GM19455 (cell line): ENCODE results near the gene CXorf49.
"Not testable (repeated sequence)": the region's sequence is repeated elsewhere in the genome, so short reads cannot be mapped to it uniquely, and the experiment has no call there.

Source experiments
- ATAC-seq: cut with Tn5 transposase; IDR thresholded peaks from one replicate; pipeline ENCODE4 v1.9.1; 2021; ENCODE audit not compliant: unreplicated experiment

CXorf49 gene

DNA sequence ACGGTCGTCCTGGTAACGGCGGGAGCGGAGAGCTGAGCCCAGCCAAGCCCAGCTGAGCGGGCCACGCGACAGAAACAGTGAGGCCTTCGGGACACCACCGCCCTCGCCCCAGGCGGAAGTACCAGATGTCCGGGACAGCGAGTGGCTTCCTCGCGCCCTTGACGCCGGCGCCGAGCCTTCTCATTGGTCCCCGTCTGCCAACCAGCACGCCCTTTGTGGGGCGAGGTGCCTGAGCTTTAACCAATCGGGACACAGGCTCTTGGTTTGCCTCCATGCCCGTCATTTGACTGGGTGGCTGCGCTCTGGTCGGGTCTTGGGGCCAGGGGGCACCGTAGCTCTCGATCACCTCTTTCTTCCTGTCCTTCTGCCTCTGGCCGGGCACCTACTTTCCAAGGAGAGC lies at the start of gene CXorf49:
Gene CXorf49 (minus strand): TSS at position 101 of the 400 bp plus-strand sequence. CDS start 134 bp downstream, outside the sequence.
- not testable (repeated sequence) for ATAC-seq

DNA sequence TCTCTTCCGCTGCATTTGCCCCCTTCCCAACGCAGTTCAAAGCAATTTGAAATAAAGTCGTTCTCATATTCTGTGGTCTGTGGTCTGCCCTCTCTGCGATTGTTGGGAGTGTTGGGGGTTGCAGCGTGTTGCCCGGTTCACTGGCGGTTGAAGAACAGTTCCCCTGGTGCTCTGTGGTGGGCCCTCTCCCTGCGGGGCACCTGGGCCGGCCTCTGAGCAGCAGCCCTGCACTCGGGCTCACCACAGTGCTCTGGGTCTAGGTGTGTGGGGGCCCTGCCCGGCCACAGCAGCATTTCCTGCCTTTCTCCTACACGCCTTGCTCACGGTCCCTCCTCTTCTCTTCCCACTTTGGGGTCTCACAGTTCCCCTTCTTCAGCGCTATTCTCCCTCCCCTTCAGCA lies 49.0 kb upstream of the CXorf49 start:
- ATAC-seq, result not testable (repeated sequence)

DNA sequence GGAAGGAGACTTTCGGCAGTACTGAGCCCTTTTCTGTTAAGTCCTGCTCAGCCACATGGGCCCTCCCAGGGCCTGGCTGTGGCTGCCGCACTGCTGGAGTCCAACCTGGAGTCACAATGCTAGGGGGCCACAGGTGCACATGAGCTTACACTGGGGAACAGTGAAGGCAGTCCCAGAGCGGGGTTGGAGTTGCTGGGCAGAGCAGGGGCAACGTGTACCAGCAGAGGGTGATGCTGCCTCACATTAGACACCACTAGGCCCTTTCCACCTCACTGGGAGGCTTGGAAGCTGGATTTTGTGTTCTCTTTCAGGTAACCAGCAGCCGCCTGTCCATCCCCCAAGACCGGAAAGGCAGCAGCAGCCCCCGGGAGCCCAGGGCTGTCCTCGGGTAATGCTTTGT lies 47.5 kb upstream of the CXorf49 start:
- ATAC-seq, result not testable (repeated sequence)

GRCh38 chrX:71764832-71765231 lies 46.7 kb upstream of the CXorf49 start:
- ATAC-seq, result not testable (repeated sequence)

DNA sequence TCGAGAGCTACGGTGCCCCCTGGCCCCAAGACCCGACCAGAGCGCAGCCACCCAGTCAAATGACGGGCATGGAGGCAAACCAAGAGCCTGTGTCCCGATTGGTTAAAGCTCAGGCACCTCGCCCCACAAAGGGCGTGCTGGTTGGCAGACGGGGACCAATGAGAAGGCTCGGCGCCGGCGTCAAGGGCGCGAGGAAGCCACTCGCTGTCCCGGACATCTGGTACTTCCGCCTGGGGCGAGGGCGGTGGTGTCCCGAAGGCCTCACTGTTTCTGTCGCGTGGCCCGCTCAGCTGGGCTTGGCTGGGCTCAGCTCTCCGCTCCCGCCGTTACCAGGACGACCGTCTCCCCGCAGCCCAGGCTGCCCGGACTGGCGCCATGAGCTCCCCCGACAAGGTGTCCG lies 45.0 kb upstream of the CXorf49 start, which contains the start of gene CXorf49B:
Gene CXorf49B (plus strand): TSS at position 301 of the 400 bp plus-strand sequence. CDS start 75 bp downstream, at position 376.
- not testable (repeated sequence) for ATAC-seq

GRCh38 chrX:71760688-71761281 lies 42.7 kb upstream of the CXorf49 start:
- ATAC-seq, result not testable (repeated sequence)

GRCh38 chrX:71720289-71720886 lies 2.3 kb upstream of the CXorf49 start:
- ATAC-seq, result not testable (repeated sequence)

GRCh38 chrX:71719195-71719594 lies 1.1 kb upstream of the CXorf49 start:
- ATAC-seq, result not testable (repeated sequence)

GRCh38 chrX:71716323-71716722 lies 1.8 kb downstream of the CXorf49 start:
- not testable (repeated sequence) for ATAC-seq

DNA sequence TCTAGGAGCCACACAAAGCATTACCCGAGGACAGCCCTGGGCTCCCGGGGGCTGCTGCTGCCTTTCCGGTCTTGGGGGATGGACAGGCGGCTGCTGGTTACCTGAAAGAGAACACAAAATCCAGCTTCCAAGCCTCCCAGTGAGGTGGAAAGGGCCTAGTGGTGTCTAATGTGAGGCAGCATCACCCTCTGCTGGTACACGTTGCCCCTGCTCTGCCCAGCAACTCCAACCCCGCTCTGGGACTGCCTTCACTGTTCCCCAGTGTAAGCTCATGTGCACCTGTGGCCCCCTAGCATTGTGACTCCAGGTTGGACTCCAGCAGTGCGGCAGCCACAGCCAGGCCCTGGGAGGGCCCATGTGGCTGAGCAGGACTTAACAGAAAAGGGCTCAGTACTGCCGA lies 2.5 kb downstream of the CXorf49 start:
- not testable (repeated sequence) for ATAC-seq

DNA sequence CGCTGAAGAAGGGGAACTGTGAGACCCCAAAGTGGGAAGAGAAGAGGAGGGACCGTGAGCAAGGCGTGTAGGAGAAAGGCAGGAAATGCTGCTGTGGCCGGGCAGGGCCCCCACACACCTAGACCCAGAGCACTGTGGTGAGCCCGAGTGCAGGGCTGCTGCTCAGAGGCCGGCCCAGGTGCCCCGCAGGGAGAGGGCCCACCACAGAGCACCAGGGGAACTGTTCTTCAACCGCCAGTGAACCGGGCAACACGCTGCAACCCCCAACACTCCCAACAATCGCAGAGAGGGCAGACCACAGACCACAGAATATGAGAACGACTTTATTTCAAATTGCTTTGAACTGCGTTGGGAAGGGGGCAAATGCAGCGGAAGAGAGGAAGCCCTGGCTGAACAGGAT lies 4.0 kb downstream of the CXorf49 start:
- ATAC-seq, result not testable (repeated sequence)

- ATAC-seq, result not testable (repeated sequence)
These were observed 15.2 kb downstream of the CXorf49 start for GRCh38 chrX:71702853-71703252.

GRCh38 chrX:71699023-71699344 lies 19.1 kb downstream of the CXorf49 start:
- not testable (repeated sequence) for ATAC-seq

DNA sequence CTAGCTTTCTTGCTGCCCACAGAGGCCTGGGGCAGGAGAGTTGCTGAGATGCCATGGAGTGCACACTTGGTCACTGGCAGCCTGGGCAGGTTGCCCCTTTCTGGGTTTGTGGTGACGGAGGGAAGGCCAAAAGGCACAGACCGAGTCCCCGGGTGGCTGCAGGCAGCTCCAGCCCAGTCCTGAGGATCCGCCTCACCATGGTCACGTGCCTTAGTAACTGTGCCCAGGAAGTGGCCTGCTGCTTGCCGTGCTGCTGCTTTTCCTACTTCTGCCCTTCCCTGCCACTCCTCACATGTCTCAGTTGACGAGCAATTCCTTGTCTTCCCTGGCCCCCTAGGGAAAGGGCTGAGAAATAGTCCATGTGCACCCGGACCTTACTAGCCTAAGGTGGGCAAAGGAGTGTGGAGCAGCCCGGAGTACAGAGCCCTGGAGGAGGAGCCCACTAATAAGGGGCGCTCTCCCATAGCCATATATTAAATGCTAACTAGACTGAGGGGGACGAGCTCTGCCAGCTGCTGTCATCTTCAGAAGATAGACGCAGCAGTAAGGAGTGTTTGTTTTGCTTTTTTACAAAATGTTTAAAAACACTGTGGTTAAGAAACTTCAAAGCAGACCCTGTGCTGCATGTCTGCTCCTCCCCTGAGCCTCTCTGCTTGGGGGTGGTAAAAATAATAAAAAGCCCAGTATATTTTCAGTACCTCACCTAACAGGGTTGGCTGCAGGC lies 19.6 kb downstream of the CXorf49 start:
- not testable (repeated sequence) for ATAC-seq

- peak; percentile 43 for ATAC-seq
These were observed 20.4 kb downstream of the CXorf49 start for GRCh38 chrX:71697466-71698298.

DNA sequence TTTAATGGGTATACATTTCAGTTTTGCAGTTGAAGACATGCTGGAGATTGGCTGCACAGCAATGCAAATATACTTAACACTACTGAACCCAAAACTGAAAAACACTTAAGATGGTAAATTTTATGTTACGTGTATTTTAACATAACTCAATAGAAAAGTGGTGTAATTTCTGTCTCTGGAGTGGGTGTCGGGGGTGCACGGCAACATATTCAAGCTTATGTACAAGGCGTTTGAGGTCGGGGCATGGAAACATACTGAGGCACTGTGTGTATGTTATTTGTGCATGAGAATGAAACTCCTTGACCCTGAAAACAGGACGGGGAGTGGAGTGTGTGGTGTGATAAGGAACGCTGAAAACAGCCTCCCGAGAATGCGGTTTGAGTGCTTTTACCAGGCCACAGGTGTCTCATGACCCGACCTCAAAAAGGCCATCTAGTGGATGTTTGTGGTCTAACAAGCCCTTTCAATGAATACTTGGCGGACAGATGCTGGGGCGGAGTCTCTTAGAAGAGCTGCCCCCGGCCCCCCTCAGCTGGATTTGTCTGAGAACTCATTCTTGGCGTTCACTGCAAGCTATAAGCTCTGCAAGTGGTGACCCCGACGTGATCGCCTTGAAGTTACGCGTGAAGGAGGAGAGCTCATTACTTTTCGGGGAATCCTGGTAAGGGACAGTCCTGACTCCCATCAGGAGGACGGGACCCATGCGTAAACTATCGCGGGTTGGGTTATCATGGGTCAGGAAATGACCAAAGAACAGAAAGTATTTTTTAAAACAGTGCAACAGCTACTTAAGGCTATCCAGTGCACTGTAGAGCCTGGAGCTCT lies 21.2 kb downstream of the CXorf49 start:
- peak; percentile 77 for ATAC-seq

- ATAC-seq, result no peak
These were observed 38.4 kb downstream of the CXorf49 start for GRCh38 chrX:71679575-71680207.

GRCh38 chrX:71677195-71677594 lies 40.9 kb downstream of the CXorf49 start:
- not testable (repeated sequence) for ATAC-seq

DNA sequence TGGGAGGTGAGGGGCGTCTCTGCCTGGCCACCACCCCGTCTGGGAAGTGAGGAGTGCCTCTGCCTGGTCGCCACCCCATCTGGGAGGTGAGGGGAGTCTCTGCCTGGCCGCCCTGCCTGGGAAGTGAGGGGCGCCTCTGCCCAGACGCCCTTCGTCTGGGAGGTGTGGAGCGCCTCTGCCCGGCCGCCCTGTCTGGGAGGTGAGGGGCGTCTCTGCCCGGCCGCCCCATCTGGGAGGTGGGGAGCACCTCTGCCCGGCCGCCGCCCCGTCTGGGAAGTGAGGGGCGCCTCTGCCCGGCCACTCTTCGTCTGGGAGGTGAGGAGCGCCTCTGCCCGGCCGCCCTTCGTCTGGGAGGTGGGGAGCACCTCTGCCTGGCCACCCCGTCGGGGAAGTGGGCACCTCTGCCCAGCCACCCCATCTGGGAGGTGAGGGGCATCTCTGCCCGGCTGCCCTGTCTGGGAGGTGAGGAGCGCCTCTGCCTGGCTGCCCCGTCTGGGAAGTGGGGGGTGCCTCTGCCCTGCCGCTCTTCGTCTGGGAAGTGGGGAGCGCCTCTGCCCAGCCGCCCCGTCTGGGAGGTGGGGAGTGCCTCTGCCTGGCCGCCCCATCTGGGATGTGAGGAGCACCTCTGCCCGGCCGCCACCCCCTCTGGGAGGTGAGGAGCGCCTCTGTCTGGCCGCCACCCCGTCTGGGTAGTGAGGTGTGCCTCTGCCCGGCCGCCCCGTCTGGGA lies 41.9 kb downstream of the CXorf49 start:
- ATAC-seq, result not testable (repeated sequence)
